ENCODE results near the gene CPXM2. TPM values are rescaled to one million over a fixed set of nuclear protein-coding genes. Genes with fewer than 3 reads are reported as not detected.

Gene CPXM2
- total RNA-seq, 2 experiments from 2014 or later = not detected

DNA sequence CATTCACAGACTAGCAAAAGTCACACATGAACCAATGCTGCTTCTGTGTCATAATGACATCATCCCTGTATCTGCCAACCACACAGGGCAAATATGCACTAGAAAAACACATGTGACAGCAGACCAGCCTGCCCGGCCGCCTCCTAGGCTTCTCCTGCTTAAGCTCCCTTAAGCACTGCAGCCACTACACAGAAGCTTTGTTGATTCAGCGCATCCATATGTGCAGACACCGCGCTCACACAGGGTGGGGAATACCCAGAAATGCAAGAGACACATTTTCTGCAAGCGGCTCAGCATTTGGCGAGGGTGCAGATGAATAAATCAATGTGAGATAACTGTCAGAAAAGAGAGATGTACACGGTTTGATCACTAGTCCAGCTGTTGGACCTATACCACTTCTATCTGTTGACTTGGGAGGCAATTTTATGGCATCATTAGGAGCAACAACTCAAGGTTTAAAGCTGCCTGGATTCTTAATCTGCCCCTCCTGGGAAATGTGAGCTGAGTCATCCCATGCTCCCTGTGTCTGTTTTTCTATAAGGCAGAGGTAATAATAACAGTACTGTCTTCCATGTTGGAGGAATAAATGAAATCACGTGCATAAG is 33.4 kb downstream of the CPXM2 start:
- H3K4me1 ChIP-seq (ENCODE audit: insufficient read depth, low read length) = no peaks in the 10 kb centered on the region
- intact Hi-C loops (cut with DNase I, micrococcal nuclease) = no loop called here
- ATAC-seq (ENCODE audit: poor library complexity) (no peak), DNase-seq (no peak)
- no peak overlapping the region for H3K4me3 Mint-ChIP-seq
- peaks cover 0 to 15% of the 10 kb centered on the region in 2 experiments for H3K9me3 ChIP-seq (ENCODE audit: control insufficient read depth in 1 of 2, insufficient read depth in 1 of 2, low read length in 2 of 2)
- CTCF ChIA-PET = no interaction called here
- peaks cover 3% of the 10 kb centered on the region for H3K27me3 Mint-ChIP-seq
- peaks cover 0 to 2% of the 10 kb centered on the region in 2 experiments for H3K27me3 ChIP-seq (ENCODE audit: control insufficient read depth in 1 of 2, insufficient read depth in 2 of 2, low read length in 2 of 2)
- no peak overlapping the region for H3K27ac Mint-ChIP-seq
- H3K27ac ChIP-seq (ENCODE audit: low read depth in 1 of 2, low read length in 2 of 2) = no peak overlapping the region
- TF ChIP-seq, protein P1, sequence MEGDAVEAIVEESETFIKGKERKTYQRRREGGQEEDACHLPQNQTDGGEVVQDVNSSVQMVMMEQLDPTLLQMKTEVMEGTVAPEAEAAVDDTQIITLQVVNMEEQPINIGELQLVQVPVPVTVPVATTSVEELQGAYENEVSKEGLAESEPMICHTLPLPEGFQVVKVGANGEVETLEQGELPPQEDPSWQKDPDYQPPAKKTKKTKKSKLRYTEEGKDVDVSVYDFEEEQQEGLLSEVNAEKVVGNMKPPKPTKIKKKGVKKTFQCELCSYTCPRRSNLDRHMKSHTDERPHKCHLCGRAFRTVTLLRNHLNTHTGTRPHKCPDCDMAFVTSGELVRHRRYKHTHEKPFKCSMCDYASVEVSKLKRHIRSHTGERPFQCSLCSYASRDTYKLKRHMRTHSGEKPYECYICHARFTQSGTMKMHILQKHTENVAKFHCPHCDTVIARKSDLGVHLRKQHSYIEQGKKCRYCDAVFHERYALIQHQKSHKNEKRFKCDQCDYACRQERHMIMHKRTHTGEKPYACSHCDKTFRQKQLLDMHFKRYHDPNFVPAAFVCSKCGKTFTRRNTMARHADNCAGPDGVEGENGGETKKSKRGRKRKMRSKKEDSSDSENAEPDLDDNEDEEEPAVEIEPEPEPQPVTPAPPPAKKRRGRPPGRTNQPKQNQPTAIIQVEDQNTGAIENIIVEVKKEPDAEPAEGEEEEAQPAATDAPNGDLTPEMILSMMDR (IDR thresholded peaks at IDR 0.05) = no peak
- POLR2A ChIA-PET = no interaction called here
- H3K4me1 Mint-ChIP-seq (ENCODE audit: low read depth) = no peaks in the 10 kb centered on the region
- no peaks in the 10 kb centered on the region for H3K36me3 ChIP-seq (ENCODE audit: insufficient read depth, low read length)
- no peak overlapping the region for H3K4me3 ChIP-seq (ENCODE audit: low read length)
- no peaks in the 10 kb centered on the region for H3K36me3 Mint-ChIP-seq (ENCODE audit: low read depth)
- H3K9me3 Mint-ChIP-seq = no peaks in the 10 kb centered on the region

DNA sequence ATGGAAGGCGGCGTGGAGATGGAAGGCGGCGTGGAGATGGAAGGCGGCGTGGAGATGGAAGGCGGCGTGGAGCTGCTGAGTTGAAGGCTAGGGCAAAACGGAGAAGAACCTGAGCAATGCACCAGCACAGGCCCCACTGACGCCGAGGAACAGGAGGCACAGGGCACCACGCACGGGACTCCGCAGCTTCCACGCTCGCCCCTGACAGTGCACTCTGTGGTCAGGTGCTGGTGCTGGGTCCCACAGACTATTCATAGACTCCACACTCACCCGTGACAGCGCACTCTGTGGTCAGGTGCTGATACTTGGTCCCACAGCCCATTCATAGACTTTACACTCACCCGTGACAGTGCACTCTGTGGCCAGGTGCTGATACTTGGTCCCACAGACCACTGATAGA is 34.0 kb downstream of the CPXM2 start:
- CTCF ChIA-PET = no interaction called here
- Mint-ChIP-seq H3K27me3 (peaks cover 8% of the 10 kb centered on the region), H3K9me3 (no peaks in the 10 kb centered on the region), H3K27ac (no peak overlapping the region), H3K4me3 (no peak overlapping the region), H3K4me1 (ENCODE audit: low read depth) (no peaks in the 10 kb centered on the region), H3K36me3 (ENCODE audit: low read depth) (no peaks in the 10 kb centered on the region)
- DNase-seq = no peak
- Histone ChIP-seq H3K4me1 (ENCODE audit: insufficient read depth, low read length) (no peaks in the 10 kb centered on the region), H3K27me3 (ENCODE audit: control insufficient read depth in 1 of 2, insufficient read depth in 2 of 2, low read length in 2 of 2) (peaks cover 0 to 2% of the 10 kb centered on the region in 2 experiments), H3K9me3 (ENCODE audit: control insufficient read depth in 1 of 2, insufficient read depth in 1 of 2, low read length in 2 of 2) (peaks cover 0 to 15% of the 10 kb centered on the region in 2 experiments), H3K27ac (ENCODE audit: low read depth in 1 of 2, low read length in 2 of 2) (no peak overlapping the region), H3K4me3 (ENCODE audit: low read length) (no peak overlapping the region), H3K36me3 (ENCODE audit: insufficient read depth, low read length) (no peaks in the 10 kb centered on the region)
- TF ChIP-seq, protein P1 (IDR thresholded peaks at IDR 0.05) = no peak
- intact Hi-C loops (cut with DNase I, micrococcal nuclease) = no loop called here
- POLR2A ChIA-PET = no interaction called here
- ATAC-seq (ENCODE audit: poor library complexity) = no peak

DNA sequence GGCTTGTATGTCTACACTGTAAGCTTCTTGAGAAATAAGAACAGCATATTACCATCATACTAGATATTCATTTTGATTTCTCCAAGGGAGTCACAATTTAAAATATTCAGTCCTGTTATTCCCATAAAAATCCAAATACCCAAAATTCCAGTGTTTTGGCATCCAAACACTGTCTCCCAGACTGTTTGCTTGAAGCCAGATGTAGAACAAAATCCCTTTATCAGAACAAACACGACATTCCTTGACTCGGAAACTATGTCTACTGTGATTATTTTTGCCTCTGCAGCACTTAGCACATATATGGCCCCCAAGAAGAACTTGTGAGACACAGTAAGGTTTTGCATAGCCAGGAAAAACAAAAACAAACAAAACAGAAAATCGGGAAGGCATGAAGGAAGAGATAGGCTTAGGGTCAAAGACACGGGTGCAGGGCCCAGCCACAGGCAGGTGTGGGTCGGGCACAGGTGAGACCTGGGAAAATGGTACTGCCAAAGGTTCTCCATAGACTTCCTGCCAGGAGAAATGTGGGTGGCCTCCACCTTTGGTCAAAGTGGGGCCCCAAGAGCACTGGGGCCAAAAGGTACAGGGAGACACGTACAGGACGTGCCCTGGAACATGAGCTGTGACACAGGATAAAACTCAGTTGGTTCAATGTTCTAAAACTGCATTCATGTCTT is 36.5 kb downstream of the CPXM2 start:
- H3K27ac Mint-ChIP-seq = no peak overlapping the region
- intact Hi-C loops (cut with DNase I, micrococcal nuclease) = no loop called here
- no peak overlapping the region for H3K4me3 Mint-ChIP-seq
- Histone ChIP-seq H3K27me3 (ENCODE audit: control insufficient read depth in 1 of 2, insufficient read depth in 2 of 2, low read length in 2 of 2) (peaks cover 0 to 2% of the 10 kb centered on the region in 2 experiments), H3K4me1 (ENCODE audit: insufficient read depth, low read length) (no peaks in the 10 kb centered on the region), H3K9me3 (ENCODE audit: control insufficient read depth in 1 of 2, insufficient read depth in 1 of 2, low read length in 2 of 2) (peaks cover 0 to 10% of the 10 kb centered on the region in 2 experiments), H3K4me3 (ENCODE audit: low read length) (no peak overlapping the region), H3K36me3 (ENCODE audit: insufficient read depth, low read length) (no peaks in the 10 kb centered on the region), H3K27ac (ENCODE audit: low read depth in 1 of 2, low read length in 2 of 2) (no peak overlapping the region)
- H3K27me3 Mint-ChIP-seq = peaks cover 20% of the 10 kb centered on the region
- H3K4me1 Mint-ChIP-seq (ENCODE audit: low read depth) = no peaks in the 10 kb centered on the region
- no peak for ATAC-seq (ENCODE audit: poor library complexity)
- POLR2A ChIA-PET = no interaction called here
- TF ChIP-seq, protein P1 (IDR thresholded peaks at IDR 0.05) = no peak
- no peaks in the 10 kb centered on the region for H3K9me3 Mint-ChIP-seq
- CTCF ChIA-PET = no interaction called here
- no peaks in the 10 kb centered on the region for H3K36me3 Mint-ChIP-seq (ENCODE audit: low read depth)
- no peak for DNase-seq

All from CD4-positive, alpha-beta T cell (primary cell).